Left hindlimb (tissue), 1 donor: ENCODE data around the gene SPATS2.
"Not testable (repeated sequence)": the region's sequence is repeated elsewhere in the genome, so short reads cannot be mapped to it uniquely, and the experiment has no call there.

ENCODE experiments used
- DNase-seq: peaks from one replicate; pipeline ENCODE4 v3.0.0-alpha.2; 2018

Gene SPATS2

GRCh38 chr12:49525942-49526341, 158.7 kb downstream of the SPATS2 start:
- DNase-seq = no peak

- DNase-seq = no peak
Measured at GRCh38 chr12:49527361-49528130, 160.3 kb downstream of the SPATS2 start.

- DNase-seq = no peak
Measured at GRCh38 chr12:49529414-49529813, 162.2 kb downstream of the SPATS2 start.

GRCh38 chr12:49531745-49532144, 164.5 kb downstream of the SPATS2 start:
- no peak for DNase-seq

GRCh38 chr12:49533331-49533730, 166.1 kb downstream of the SPATS2 start:
- no peak for DNase-seq

GRCh38 chr12:49534122-49534521, 166.9 kb downstream of the SPATS2 start:
- DNase-seq = not testable (repeated sequence)

- peak; percentile 26 for DNase-seq
Measured at GRCh38 chr12:49534731-49535278, 167.5 kb downstream of the SPATS2 start.

GRCh38 chr12:49535921-49536525, 168.8 kb downstream of the SPATS2 start:
- DNase-seq = peak; percentile 4

GRCh38 chr12:49536526-49537071, 169.3 kb downstream of the SPATS2 start:
- DNase-seq = no peak

GRCh38 chr12:49537231-49537751, 170.0 kb downstream of the SPATS2 start:
- DNase-seq = no peak

- DNase-seq = no peak
Measured at GRCh38 chr12:49537752-49538509, 170.7 kb downstream of the SPATS2 start.

GRCh38 chr12:49538510-49539403, 171.5 kb downstream of the SPATS2 start, which contains the start of gene KCNH3:
TSS of gene KCNH3 (plus strand) at chr12:49539030. CDS start at chr12:49539417, 387 bp downstream.
- DNase-seq = peak; percentile 84

GRCh38 chr12:49539406-49540228, 172.4 kb downstream of the SPATS2 start:
- DNase-seq = no peak

- peak; percentile 30 for DNase-seq
Measured at GRCh38 chr12:49540229-49541139, 173.2 kb downstream of the SPATS2 start.

GRCh38 chr12:49541140-49541861, 174.0 kb downstream of the SPATS2 start:
- no peak for DNase-seq

- peak; percentile 9 for DNase-seq
Measured at GRCh38 chr12:49541911-49542505, 174.7 kb downstream of the SPATS2 start.

- DNase-seq = no peak
Measured at GRCh38 chr12:49542592-49543160, 175.4 kb downstream of the SPATS2 start.
